Measurements from ENCODE around the gene ZNF662.
A peak's percentile ranks its signal among the peaks of the same experiment; 100 is the strongest.
"Not testable (repeated sequence)": the region's sequence is repeated elsewhere in the genome, so short reads cannot be mapped to it uniquely, and the experiment has no call there.

ZNF662 gene

DNA sequence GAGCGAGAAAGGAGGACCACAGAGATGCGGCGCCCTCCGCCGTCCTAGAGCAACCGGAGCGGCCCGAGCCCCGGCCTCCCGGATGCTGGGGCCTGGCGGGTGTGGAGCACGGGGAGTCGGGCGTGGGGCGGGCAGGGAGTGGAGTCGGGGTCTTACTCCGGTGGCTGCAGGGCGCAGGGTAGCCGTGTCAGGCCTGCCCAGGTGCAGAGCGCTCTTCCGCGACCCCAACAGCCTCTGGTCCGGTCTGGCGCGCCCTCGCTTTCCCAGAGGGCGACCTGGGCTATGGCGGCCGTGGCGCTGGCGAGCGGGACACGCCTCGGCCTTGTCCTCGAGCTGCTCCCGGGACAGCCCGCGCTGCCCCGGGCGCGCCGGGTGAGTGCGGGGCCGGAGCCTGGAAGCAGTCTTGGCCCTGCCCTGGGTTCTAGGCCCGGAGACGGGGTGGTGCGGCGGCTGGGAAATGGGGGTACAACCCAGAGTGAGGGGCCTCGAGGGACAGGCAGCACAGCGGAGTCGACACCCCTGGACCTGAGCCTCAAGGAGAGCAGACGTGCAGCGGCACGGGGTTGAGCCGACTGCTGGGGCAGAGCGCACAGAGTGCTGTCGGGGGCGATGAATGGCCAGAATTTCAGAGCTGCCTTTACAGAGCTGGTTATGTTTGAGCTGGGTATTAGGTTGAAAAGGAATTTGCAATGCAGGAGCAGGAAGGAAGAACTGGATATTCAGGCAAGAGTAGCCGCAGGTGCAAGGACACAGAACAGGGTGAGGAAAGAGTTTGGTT is at the start of gene ZNF662:
Gene ZNF662, plus strand, starts transcription at position 73 of the 778 bp plus-strand sequence. CDS start 1,973 bp downstream, outside the sequence.
- DNase-seq = peak in 53 of 58 donors; percentile 10 to 73 (median 43)

DNA sequence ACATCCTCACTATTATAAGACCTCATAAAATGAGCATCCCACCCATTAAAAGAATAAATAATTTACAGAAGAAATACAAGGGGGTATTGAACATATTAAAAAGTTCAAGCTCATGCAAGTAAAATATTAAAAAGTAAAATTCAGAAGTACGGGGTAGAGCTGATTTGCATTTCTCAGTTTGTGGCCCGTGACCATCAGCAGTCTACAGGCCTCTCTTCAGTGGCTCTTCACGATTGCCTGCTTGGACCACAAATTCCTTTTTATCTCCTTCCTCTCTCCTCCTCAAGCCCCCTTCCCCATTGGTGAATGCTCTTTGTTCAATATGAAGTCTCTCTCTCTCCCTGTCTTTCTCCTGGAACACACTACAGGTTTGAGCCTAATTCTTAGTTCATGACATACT is 49.4 kb upstream of the ZNF662 start:
- no peak for DNase-seq

GRCh38 chr3:42864321-42864950 is 41.5 kb upstream of the ZNF662 start:
- no peak for DNase-seq

DNA sequence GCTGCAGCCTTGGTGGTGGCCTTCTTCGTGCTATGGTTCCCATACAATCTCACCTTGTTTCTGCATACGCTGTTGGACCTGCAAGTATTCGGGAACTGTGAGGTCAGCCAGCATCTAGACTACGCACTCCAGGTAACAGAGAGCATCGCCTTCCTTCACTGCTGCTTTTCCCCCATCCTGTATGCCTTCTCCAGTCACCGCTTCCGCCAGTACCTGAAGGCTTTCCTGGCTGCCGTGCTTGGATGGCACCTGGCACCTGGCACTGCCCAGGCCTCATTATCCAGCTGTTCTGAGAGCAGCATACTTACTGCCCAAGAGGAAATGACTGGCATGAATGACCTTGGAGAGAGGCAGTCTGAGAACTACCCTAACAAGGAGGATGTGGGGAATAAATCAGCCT is 40.7 kb upstream of the ZNF662 start:
- DNase-seq = no peak

DNA sequence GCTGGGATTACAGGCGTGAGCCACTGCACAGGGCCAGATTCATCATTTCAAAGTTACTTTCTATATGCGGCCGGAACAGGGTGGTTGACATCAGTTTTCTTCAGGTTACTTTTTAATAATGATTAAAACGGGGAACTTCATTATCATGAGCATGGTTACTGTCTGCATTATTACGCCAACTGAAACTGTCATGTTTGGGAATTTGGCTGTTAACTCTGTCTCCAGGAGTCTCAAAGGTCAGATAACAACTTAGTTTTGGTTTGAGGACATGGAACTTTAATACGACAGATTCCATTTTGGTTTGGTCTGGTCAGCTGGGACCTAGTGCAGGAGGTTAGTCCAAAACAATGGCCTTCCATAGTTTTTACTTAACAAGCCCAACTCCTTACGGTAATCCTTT is 38.8 kb upstream of the ZNF662 start:
- no peak for DNase-seq

- DNase-seq = peak in 1 of 58 donors; percentile 3
Observed at GRCh38 chr3:42868841-42869240, 37.1 kb upstream of the ZNF662 start.

- DNase-seq = peak in 19 of 58 donors; percentile 1 to 38 (median 5)
Observed at GRCh38 chr3:42871592-42872196, 34.2 kb upstream of the ZNF662 start.

DNA sequence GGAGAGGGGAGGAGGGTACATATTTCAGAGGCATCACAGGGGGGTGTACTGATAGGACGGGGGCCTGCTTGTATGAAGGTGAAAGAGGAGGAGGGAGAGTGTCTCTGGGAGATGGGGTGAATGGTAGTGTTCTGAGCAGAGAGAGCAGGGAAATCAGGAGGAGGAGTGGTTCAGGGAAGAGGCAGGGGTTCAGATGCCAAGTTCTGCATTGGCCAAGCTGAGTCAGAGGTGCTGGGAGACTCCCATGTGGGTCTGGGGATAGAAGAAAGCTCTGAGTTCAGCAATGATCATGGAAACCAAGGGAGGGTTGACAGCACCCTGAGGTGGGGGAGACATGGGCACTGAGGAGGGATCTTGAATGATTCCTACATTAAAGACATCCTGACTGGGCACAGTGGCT is 33.2 kb upstream of the ZNF662 start:
- no peak for DNase-seq

- no peak for DNase-seq
Observed at GRCh38 chr3:42873221-42873982, 32.5 kb upstream of the ZNF662 start.

DNA sequence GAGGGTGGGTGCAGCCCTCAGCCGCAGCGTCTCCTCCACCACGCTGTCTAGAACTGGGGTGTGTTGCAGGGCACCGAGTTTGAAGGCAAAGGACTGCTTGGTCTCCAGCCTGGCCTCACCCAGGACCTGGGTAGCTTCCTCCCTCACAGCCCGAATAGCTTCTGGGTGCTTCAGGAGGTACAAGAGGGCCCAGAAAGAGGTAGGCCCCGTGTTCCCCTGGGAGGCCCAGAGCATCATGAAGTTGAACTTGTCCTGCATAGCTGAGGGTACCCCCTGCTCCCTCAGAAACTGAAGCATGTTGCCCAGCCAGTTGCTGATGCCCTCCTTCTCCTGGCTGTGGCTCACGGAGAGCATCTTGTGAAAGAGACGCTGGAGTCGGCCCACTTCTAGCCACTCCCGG is 31.2 kb upstream of the ZNF662 start:
- no peak for DNase-seq

DNA sequence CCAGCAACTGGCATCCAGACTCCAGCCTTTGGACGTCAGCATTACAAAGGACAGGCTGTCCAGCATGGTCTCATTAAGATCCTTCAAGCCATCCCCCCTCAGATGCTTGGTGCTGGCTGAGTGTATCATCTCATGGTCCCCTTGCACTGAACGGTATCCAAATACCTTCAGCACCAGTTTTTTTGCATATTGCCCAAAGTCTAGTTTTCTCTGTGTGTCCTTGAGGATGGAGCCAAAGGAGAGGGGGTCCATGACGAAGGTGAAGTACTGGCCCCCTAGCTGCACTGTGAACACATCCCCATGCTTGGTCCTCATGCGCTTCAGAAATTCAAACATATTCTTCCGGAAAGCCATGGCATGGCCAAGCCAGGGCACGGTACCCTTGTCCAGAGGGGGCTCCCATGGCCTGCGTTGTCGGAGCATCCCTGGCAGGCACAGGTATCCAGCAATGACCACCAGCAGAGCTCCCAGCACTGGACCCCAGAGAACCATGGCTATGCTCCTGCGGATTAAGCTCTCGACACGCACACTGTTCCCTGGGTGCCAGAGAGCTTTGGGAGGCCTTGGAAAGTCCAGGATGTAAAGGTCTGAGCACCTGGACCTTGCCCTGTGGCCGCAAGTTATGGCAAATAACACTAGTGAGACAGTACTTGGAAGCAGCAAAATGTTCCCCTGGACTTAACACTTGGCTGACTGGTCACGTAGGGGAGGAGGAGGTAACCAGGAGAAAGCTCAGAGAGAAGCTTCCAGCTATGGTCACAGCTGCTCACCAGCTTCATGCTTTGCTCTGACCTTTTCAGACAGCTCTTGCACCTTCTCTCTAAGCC is 30.4 kb upstream of the ZNF662 start, which contains the start of gene CYP8B1:
Gene CYP8B1, minus strand, starts transcription at position 555 of the 827 bp plus-strand sequence. Its CDS starts 63 bp downstream, at position 492.
- no peak for DNase-seq

- no peak for DNase-seq
Observed at GRCh38 chr3:42876401-42876800, 29.5 kb upstream of the ZNF662 start.

GRCh38 chr3:42876940-42877720 is 28.8 kb upstream of the ZNF662 start:
- DNase-seq = no peak

DNA sequence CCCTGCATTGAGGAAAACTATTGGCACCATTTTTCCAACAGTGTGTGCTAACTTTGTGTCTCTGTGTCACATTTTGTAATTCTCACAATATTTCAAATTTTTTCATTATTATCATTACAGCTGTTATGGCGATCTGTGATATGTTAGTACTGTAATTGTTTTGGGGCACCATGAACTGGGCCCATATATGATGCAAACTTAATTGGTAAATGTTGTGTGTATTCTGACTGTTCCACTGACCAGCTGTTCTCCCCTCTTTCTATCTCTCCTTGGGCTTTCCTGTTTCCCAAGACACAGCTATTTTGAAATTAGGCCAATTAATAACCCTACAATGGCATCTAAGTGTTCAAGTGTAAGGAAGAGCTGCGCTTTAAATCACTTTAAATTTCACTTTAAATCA is 28.1 kb upstream of the ZNF662 start:
- no peak for DNase-seq

DNA sequence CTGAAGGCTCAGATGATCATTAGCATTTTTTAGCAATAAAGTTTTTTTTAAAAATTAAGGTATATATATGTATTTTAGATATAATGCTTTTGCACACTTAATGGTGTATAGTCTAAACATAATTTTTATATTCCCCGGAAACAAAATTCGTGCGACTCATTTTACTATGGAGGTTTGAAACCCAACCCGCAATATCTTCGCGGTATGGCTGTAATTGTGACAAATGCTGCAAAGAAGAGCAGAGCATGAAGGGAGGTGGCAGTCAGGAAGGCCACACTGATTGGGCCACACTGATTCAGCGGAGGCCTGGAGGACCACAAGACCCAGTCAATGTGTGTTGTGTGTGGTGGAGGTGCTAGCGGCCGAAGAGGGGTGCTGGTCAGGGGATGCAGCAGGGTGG is 25.8 kb upstream of the ZNF662 start:
- DNase-seq = no peak

DNA sequence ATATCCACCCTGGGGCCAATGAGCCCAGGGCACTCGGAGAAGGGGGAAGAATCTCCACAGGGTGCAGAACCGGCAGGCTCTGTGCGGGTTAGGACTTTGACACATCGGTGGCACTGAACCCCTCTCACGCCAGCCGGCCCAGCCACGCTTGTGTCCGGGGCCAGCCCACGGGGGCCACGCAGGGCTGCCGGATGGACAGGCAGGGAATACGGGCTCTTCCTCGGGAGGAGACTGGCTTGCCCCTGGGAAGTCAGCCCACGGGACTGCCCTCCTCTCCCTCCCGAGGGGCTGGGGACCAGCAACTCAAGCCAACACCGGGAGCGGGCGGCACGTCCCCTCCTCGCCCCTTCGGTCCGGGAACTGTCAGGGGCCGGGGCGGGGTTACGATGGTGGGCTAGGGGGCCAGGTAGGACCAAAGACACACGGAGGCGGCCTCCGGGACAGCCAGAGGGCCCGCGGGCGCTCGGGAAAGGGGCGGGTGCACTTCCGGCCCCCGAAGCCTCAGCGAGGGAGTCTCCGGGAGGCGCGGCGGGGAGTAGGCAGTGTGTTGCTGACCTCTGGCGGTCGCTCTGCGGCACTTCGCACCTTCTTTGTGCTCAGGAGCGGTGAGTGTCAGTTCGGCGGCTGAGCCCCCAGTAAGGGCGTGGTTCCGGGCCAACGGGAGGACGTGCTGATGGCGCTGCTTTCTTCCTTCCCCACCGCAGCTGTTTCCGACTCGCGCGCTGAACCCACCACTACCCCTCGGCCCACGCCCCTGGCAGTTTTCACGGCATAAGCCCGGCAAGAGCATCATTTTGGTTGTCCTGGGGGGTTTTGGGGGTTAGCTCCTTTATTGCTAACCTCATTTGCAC is 25.1 kb upstream of the ZNF662 start:
- peak in 56 of 58 donors; percentile 4 to 85 (median 70) for DNase-seq

GRCh38 chr3:42883251-42883930 is 22.6 kb upstream of the ZNF662 start:
- not testable (repeated sequence) for DNase-seq

DNA sequence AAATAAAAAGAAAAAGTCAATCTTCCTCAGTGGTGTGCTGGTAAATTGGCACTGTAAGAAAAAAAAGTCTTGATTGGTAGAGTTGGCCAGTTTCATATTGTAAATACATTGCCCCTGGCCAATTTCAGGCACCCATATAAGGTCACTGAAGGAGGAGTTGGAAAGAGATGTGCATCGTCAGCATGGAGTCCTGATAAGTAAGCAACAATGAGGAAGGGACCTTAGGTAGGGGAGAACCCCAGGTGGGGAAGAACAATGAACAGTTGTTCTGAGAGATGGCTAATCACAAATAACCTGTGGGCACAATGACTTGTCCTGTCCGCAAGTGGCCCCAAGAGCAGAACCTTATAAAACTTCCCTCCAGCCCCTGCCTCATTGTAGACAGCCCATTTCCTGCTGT is 21.6 kb upstream of the ZNF662 start:
- DNase-seq = no peak
